ENCODE data around the gene FCRL2. TPM values are rescaled to one million over a fixed set of nuclear protein-coding genes. Genes with fewer than 3 reads are reported as not detected.

FCRL2 gene
- polyA plus RNA-seq, 3 donors: 0.65 TPM; not detected in 2

- H3K4me2 ChIP-seq (replicated peaks; ENCODE audit: extremely low read depth, low read length, poor library complexity, severe bottlenecking): no peak overlapping the region
- H3K27me3 Mint-ChIP-seq (ENCODE audit: low read depth in 3 of 3): peaks cover 2 to 9% (median 2%) of the 10 kb centered on the region in 3 donors
- peaks cover 0 to 6% of the 10 kb centered on the region in 2 donors for H3K9me3 ChIP-seq (replicated peaks in 1 of 2; ENCODE audit: control insufficient read depth in 1 of 2, insufficient read depth in 1 of 2, low read length in 2 of 2)
- TF ChIP-seq, protein P1, sequence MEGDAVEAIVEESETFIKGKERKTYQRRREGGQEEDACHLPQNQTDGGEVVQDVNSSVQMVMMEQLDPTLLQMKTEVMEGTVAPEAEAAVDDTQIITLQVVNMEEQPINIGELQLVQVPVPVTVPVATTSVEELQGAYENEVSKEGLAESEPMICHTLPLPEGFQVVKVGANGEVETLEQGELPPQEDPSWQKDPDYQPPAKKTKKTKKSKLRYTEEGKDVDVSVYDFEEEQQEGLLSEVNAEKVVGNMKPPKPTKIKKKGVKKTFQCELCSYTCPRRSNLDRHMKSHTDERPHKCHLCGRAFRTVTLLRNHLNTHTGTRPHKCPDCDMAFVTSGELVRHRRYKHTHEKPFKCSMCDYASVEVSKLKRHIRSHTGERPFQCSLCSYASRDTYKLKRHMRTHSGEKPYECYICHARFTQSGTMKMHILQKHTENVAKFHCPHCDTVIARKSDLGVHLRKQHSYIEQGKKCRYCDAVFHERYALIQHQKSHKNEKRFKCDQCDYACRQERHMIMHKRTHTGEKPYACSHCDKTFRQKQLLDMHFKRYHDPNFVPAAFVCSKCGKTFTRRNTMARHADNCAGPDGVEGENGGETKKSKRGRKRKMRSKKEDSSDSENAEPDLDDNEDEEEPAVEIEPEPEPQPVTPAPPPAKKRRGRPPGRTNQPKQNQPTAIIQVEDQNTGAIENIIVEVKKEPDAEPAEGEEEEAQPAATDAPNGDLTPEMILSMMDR (IDR thresholded peaks at IDR 0.05): no peak
- no peak overlapping the region for H3K27ac ChIP-seq (ENCODE audit: low read depth in 1 of 2, low read length in 2 of 2)
- H3K9ac ChIP-seq (ENCODE audit: insufficient read depth, low read length, poor library complexity, severe bottlenecking): no peak overlapping the region
- H3K36me3 ChIP-seq (replicated peaks in 1 of 2; ENCODE audit: control insufficient read depth in 1 of 2, insufficient read depth in 2 of 2, low read length in 2 of 2): no peaks in the 10 kb centered on the region
- no peak overlapping the region for H3K27ac Mint-ChIP-seq
- WGBS (ENCODE audit: insufficient coverage): 50% methylated on average over 1 of the region's 5 CpGs
- DNase-seq: no peak
- no peaks in the 10 kb centered on the region for H3K4me1 ChIP-seq (ENCODE audit: control insufficient read depth in 1 of 2, insufficient read depth in 2 of 2, low read length in 2 of 2)
- H4K20me1 ChIP-seq (ENCODE audit: insufficient read depth, low read length): no peaks in the 10 kb centered on the region
- no peak overlapping the region for H2AFZ ChIP-seq (ENCODE audit: insufficient read depth, low read depth, low read length, poor library complexity, severe bottlenecking)
- H3K4me1 Mint-ChIP-seq: no peaks in the 10 kb centered on the region
- no peak overlapping the region for H3K4me3 Mint-ChIP-seq
- H3K4me3 ChIP-seq (replicated peaks in 1 of 3; ENCODE audit: low read depth in 2 of 3, low read length in 3 of 3): no peak overlapping the region
- intact Hi-C loops (cut with micrococcal nuclease): no loop called here
- peaks cover 1 to 11% (median 6%) of the 10 kb centered on the region in 7 donors for H3K9me3 Mint-ChIP-seq
- no peaks in the 10 kb centered on the region for H3K27me3 ChIP-seq (ENCODE audit: control insufficient read depth in 2 of 2, insufficient read depth in 2 of 2, low read length in 2 of 2)
- peaks cover 0 to 1% of the 10 kb centered on the region in 2 donors for H3K36me3 Mint-ChIP-seq
- H3K79me2 ChIP-seq (ENCODE audit: insufficient read depth, low read length): no peaks in the 10 kb centered on the region
Observed at GRCh38 chr1:157798211-157798610, 21.3 kb upstream of the FCRL2 start.

DNA sequence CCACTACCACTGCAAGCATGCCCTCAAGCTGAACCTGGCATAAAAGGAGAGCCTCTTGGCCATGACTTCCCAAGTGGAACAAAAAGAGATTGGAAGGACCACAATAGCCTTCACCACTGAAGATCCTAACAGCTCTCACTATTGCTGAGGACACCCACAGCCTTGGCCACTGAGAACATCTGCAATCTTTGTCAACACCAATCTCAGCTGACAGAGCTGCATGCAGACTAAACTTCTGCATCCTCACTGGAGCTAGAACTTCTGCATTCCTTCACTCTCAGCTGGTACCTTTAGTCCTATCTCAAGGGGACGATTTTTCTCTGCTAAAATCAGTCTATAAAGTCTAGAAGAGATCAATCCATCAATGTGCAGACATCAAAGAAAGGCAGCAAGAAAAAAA lies 8.3 kb upstream of the FCRL2 start:
- TF ChIP-seq, protein P1 (IDR thresholded peaks at IDR 0.05): no peak
- H3K9ac ChIP-seq (ENCODE audit: insufficient read depth, low read length, poor library complexity, severe bottlenecking): no peak overlapping the region
- no peak overlapping the region for H3K27ac ChIP-seq (ENCODE audit: low read depth in 1 of 2, low read length in 2 of 2)
- no peak overlapping the region for H2AFZ ChIP-seq (ENCODE audit: insufficient read depth, low read depth, low read length, poor library complexity, severe bottlenecking)
- peaks cover 1 to 11% (median 7%) of the 10 kb centered on the region in 3 donors for H3K27me3 Mint-ChIP-seq (ENCODE audit: low read depth in 3 of 3)
- H3K4me3 Mint-ChIP-seq: peak overlapping the region in 1 of 2 donors; percentile 14
- no peaks in the 10 kb centered on the region for H3K27me3 ChIP-seq (ENCODE audit: control insufficient read depth in 2 of 2, insufficient read depth in 2 of 2, low read length in 2 of 2)
- peaks cover 27 to 30% of the 10 kb centered on the region in 2 donors for H3K4me1 ChIP-seq (ENCODE audit: control insufficient read depth in 1 of 2, insufficient read depth in 2 of 2, low read length in 2 of 2)
- H3K9me3 Mint-ChIP-seq: peaks cover 0 to 4% (median 2%) of the 10 kb centered on the region in 7 donors
- 40% methylated on average over 1 of the region's 1 CpG for WGBS (ENCODE audit: insufficient coverage)
- peak overlapping the region in 1 of 7 donors; percentile 38 for H3K27ac Mint-ChIP-seq
- H3K79me2 ChIP-seq (ENCODE audit: insufficient read depth, low read length): no peaks in the 10 kb centered on the region
- H3K4me3 ChIP-seq (replicated peaks in 1 of 3; ENCODE audit: low read depth in 2 of 3, low read length in 3 of 3): no peak overlapping the region
- no peak overlapping the region for H3K4me2 ChIP-seq (replicated peaks; ENCODE audit: extremely low read depth, low read length, poor library complexity, severe bottlenecking)
- H3K9me3 ChIP-seq (replicated peaks in 1 of 2; ENCODE audit: control insufficient read depth in 1 of 2, insufficient read depth in 1 of 2, low read length in 2 of 2): no peaks in the 10 kb centered on the region
- H4K20me1 ChIP-seq (ENCODE audit: insufficient read depth, low read length): no peaks in the 10 kb centered on the region
- H3K4me1 Mint-ChIP-seq: peaks cover 29% of the 10 kb centered on the region
- intact Hi-C loops (cut with micrococcal nuclease): no loop called here
- peak in 1 of 3 donors; percentile 13 for DNase-seq
- H3K36me3 ChIP-seq (replicated peaks in 1 of 2; ENCODE audit: control insufficient read depth in 1 of 2, insufficient read depth in 2 of 2, low read length in 2 of 2): no peaks in the 10 kb centered on the region
- no peaks in the 10 kb centered on the region for H3K36me3 Mint-ChIP-seq
